GM19328 (cell line): Measurements from ENCODE around the gene TPRX2.
"Not testable (repeated sequence)": the region's sequence is repeated elsewhere in the genome, so short reads cannot be mapped to it uniquely, and the experiment has no call there.

ENCODE experiments used
- ATAC-seq: cut with Tn5 transposase; IDR thresholded peaks from one replicate; pipeline ENCODE4 v1.9.1; 2021; ENCODE audit warnings: mild to moderate bottlenecking, moderate library complexity; ENCODE audit not compliant: unreplicated experiment

Gene TPRX2

GRCh38 chr19:47860602-47861297 lies 1.7 kb downstream of the TPRX2 start:
- ATAC-seq = no peak

GRCh38 chr19:47861630-47862029 lies 2.6 kb downstream of the TPRX2 start:
- ATAC-seq = no peak

GRCh38 chr19:47863514-47863936 lies 4.5 kb downstream of the TPRX2 start:
- no peak for ATAC-seq

- no peak for ATAC-seq
Observed at GRCh38 chr19:47865166-47865565, 6.1 kb downstream of the TPRX2 start.

- ATAC-seq = no peak
Observed at GRCh38 chr19:47878906-47879305, 19.9 kb downstream of the TPRX2 start.

- not testable (repeated sequence) for ATAC-seq
Observed at GRCh38 chr19:47879385-47879784, 20.4 kb downstream of the TPRX2 start.

GRCh38 chr19:47881757-47882156 lies 22.7 kb downstream of the TPRX2 start:
- no peak for ATAC-seq

- no peak for ATAC-seq
Observed at GRCh38 chr19:47882890-47883289, 23.9 kb downstream of the TPRX2 start.

- no peak for ATAC-seq
Observed at GRCh38 chr19:47885067-47885463, 26.0 kb downstream of the TPRX2 start.

- no peak for ATAC-seq
Observed at GRCh38 chr19:47886010-47886559, 27.1 kb downstream of the TPRX2 start, which contains the start of gene SULT2A1. Gene SULT2A1, minus strand, starts transcription at chr19:47886315. Its CDS starts 58 bp downstream, at chr19:47886257.

GRCh38 chr19:47890865-47891621 lies 32.0 kb downstream of the TPRX2 start:
- no peak for ATAC-seq

GRCh38 chr19:47891622-47891922 lies 32.5 kb downstream of the TPRX2 start:
- no peak for ATAC-seq

- ATAC-seq = no peak
Observed at GRCh38 chr19:47891923-47892666, 33.1 kb downstream of the TPRX2 start.

- ATAC-seq = no peak
Observed at GRCh38 chr19:47895165-47895782, 36.2 kb downstream of the TPRX2 start.

- no peak for ATAC-seq
Observed at GRCh38 chr19:47896019-47896418, 37.0 kb downstream of the TPRX2 start.

GRCh38 chr19:47896773-47897172 lies 37.7 kb downstream of the TPRX2 start:
- no peak for ATAC-seq

- no peak for ATAC-seq
Observed at GRCh38 chr19:47897861-47898260, 38.8 kb downstream of the TPRX2 start.

- no peak for ATAC-seq
Observed at GRCh38 chr19:47899335-47899734, 40.3 kb downstream of the TPRX2 start.

GRCh38 chr19:47901370-47901769 lies 42.3 kb downstream of the TPRX2 start:
- ATAC-seq = no peak

- ATAC-seq = not testable (repeated sequence)
Observed at GRCh38 chr19:47909350-47909749, 50.3 kb downstream of the TPRX2 start.

- ATAC-seq = not testable (repeated sequence)
Observed at GRCh38 chr19:47910191-47910590, 51.2 kb downstream of the TPRX2 start.
